T-helper 1 cell treated with Interleukin-12 subunit alpha and Interleukin-12 subunit beta and Interleukin-4 antibody, amounts not matched to agents 30 μg/mL and 1 μg/mL, for 36 hours (primary cell): ENCODE results near the gene PTPRF.
A peak's percentile ranks its signal among the peaks of the same experiment; 100 is the strongest.

ENCODE experiments used
- H3K27ac Mint-ChIP-seq: one replicate; pipeline ENCODE4 v1.8.0; 2021; ENCODE audit warnings: mild to moderate bottlenecking, mixed read lengths
- H3K27me3 Mint-ChIP-seq: one replicate; pipeline ENCODE4 v1.8.0; 2021; ENCODE audit warnings: low read depth, mixed read lengths
- H3K36me3 Mint-ChIP-seq: one replicate; pipeline ENCODE4 v1.8.0; 2021; ENCODE audit warnings: low read depth, mixed read lengths
- H3K4me1 Mint-ChIP-seq: one replicate; pipeline ENCODE4 v1.8.0; 2021; ENCODE audit warnings: low read depth, mixed read lengths
- H3K4me3 Mint-ChIP-seq: one replicate; pipeline ENCODE4 v1.8.0; 2021; ENCODE audit warnings: mild to moderate bottlenecking, moderate library complexity, mixed read lengths
- H3K9me3 Mint-ChIP-seq: one replicate; pipeline ENCODE4 v1.8.0; 2021; ENCODE audit warnings: mixed read lengths

The PTPRF gene

DNA sequence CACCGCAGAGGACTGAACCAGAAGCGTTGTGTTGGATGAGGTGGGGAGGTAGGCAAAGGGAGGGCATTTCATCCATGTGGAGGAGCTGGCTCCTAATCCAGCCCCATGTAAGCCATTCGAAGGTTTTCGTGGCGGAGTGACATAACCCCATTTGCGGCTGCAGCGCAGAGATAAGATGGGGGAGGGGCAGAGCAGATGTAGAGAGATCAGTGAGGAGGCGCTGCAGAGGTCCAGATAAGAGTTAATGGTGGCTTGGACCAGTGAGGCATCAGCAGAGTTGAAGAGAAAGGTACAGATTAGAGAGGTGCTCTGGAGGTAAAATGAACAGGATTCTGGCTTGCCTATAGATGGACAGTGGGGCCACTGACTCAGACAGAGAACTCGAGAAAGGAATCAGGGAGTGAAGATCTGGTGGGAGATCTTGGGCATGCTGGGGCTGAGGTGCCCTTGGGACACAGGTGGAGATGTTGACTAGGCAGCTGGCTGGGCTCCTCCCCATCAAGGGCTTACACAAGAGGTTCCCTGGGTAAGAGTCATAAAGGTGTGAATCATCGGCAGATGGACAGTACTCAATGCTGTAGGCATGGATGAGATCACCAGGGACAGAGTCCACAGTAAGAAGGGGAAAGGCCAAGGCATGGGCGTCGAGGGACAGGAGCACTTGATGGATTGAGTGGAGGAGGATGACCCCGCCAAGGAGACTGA, 7.8 kb upstream of the PTPRF start:
- Mint-ChIP-seq H3K27ac (no peak overlapping the region), H3K27me3 (peaks cover 36% of the 10 kb centered on the region), H3K4me3 (no peak overlapping the region), H3K9me3 (no peaks in the 10 kb centered on the region), H3K4me1 (no peaks in the 10 kb centered on the region), H3K36me3 (no peaks in the 10 kb centered on the region)

DNA sequence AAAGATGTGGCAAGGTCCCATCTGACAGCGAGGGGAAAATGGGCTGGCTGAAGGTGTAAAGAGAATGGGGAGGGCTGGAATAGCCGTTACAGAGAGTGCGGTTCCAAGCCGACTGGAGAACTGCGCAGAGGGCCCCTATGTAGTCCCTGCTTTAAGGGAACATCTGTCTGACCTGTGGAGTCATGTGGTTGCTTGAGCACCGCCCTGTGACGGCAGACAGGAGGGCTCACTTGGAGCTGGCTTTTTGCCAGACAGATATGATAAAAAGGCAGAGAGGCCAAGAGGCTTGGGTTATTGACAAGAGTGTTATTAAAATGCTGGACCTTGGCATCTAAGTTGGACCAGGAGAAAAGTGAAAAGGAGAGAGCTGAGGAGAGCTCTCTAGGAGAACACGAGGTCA, 5.9 kb upstream of the PTPRF start:
- Mint-ChIP-seq H3K27me3 (peaks cover 44% of the 10 kb centered on the region), H3K4me1 (peaks cover 4% of the 10 kb centered on the region), H3K27ac (no peak overlapping the region), H3K4me3 (no peak overlapping the region), H3K36me3 (no peaks in the 10 kb centered on the region), H3K9me3 (no peaks in the 10 kb centered on the region)

DNA sequence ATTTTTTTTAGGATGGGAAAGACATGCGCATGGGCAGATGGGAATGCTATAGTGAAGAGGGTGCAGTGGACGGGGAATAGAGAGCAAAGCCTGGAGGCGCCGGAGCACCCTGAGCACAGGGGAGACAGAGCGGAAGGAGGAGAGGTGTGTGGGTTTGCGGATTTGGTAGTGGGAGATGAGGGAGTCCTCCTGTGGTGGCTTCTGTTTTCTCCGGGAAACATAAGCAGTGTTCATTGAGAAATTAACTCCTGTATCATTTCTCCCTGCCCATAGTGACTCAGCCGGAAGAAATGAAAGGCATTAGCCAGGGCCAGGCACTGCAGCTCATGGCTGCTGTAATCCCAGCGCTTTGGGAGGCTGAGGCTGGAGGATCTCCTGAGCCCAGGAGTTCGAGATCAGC, 4.7 kb upstream of the PTPRF start:
- H3K4me1 Mint-ChIP-seq: peaks cover 10% of the 10 kb centered on the region
- no peaks in the 10 kb centered on the region for H3K36me3 Mint-ChIP-seq
- H3K9me3 Mint-ChIP-seq: no peaks in the 10 kb centered on the region
- H3K27ac Mint-ChIP-seq: no peak overlapping the region
- H3K4me3 Mint-ChIP-seq: no peak overlapping the region
- peaks cover 48% of the 10 kb centered on the region for H3K27me3 Mint-ChIP-seq

DNA sequence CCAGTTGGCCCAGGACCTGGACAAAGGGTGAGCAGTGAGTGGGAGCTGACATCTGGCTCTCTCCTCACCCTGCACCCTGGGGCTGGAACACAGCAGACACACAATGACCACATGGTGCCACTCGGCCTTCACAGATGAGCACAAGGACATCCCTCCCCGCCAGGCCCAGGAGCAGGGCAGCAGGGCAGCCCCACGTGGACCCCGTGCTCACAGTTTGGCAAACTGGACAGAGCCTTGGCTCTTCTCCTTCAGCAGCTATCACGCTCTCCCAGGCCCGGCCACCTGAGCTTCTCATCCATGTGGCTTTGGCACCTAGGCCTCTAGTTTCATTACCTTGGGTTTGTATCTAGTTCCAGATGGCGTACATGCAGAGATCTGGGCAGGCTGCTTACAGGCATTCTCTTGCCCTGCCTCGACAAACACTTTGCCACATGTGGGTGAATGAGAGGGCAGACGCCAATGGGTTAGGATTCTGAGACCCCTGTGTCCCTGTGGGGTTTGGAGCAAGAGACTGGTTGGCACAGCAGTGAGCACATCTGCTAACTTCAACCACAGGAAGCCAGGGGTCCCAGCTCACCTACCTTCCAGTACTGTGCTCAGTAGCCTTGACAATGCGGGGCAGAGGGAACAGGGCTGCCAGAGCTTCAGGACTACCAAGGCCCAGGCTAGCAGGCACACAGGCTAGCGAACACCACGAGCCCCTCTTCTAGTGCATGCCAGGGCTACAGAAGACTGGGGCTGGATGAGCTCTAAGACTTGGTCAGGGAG, 3.4 kb upstream of the PTPRF start:
- H3K9me3 Mint-ChIP-seq: no peaks in the 10 kb centered on the region
- H3K4me1 Mint-ChIP-seq: peaks cover 13% of the 10 kb centered on the region
- peaks cover 2% of the 10 kb centered on the region for H3K36me3 Mint-ChIP-seq
- no peak overlapping the region for H3K27ac Mint-ChIP-seq
- H3K27me3 Mint-ChIP-seq: peaks cover 50% of the 10 kb centered on the region
- H3K4me3 Mint-ChIP-seq: no peak overlapping the region

DNA sequence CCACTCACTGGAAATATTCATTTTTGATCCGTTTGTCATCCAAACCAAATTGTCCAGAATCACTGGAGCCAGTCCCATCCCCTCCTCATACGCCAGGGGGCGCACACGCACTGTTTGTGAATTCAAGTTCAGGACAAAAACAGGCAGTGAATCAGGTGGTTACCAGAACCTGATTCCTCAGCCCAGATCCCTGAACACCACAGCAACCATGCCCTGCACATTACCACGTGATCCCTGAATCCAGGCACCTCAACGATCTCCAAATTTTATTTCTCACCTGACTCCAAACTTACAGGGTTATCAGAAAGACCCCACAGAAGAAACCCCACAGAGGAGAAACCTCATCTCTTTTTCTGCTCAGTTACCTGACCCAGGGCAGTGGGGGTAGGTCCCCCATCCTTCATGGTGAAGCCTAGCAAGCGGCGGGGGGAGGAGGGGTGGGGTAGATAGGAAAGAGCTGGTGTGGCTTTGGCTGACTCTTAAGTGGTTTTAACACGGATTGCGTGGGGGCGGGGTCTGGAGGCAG, 1.4 kb upstream of the PTPRF start:
- Mint-ChIP-seq H3K4me1 (peaks cover 13% of the 10 kb centered on the region), H3K4me3 (peak overlapping the region; percentile 16), H3K36me3 (peaks cover 2% of the 10 kb centered on the region), H3K27me3 (peaks cover 59% of the 10 kb centered on the region), H3K9me3 (no peaks in the 10 kb centered on the region), H3K27ac (no peak overlapping the region)

DNA sequence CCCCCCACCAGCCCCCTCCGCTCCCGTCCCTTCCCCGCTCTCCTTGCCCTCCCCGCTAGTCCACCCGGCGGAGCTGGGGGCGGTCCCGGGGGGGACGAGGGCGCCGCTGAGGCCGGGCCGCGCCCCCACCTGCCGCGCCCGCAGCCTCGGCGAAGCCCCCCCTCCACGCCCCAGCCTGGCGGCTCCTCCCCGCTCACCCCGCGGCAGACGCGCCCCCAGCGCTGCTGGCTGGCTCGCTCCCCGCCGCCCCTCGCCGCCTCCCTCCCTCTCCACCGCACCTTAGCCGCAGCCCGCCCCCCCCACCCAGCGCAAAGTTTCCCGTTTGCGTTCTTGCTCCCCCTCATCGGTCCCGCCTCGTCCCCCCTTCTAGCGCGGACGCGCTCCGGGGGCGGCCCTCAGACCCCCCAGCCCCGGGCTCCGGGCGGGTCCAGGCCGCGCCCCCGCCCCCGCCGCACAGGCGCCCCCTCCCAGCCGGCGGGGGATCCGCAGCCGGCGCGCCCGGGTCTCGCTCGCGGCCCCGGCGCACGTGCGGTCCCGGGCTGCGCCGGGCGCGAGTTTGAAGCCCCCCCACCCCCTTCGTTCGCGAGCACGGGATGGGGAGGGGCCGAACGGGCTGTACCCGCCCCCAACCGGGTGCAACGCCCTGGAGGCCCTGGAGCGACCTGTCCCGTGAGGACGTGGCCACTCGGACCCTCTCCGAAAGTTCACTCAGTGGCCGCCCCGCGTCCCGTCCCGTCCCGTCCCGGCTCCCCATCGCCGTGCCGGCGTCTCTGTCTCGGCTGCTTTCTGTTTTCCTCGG, 623 bp downstream of the PTPRF start:
- Mint-ChIP-seq H3K4me3 (peak overlapping the region; percentile 88), H3K9me3 (no peaks in the 10 kb centered on the region), H3K36me3 (peaks cover 2% of the 10 kb centered on the region), H3K27me3 (peaks cover 58% of the 10 kb centered on the region), H3K27ac (peak overlapping the region; percentile 52), H3K4me1 (peaks cover 13% of the 10 kb centered on the region)

DNA sequence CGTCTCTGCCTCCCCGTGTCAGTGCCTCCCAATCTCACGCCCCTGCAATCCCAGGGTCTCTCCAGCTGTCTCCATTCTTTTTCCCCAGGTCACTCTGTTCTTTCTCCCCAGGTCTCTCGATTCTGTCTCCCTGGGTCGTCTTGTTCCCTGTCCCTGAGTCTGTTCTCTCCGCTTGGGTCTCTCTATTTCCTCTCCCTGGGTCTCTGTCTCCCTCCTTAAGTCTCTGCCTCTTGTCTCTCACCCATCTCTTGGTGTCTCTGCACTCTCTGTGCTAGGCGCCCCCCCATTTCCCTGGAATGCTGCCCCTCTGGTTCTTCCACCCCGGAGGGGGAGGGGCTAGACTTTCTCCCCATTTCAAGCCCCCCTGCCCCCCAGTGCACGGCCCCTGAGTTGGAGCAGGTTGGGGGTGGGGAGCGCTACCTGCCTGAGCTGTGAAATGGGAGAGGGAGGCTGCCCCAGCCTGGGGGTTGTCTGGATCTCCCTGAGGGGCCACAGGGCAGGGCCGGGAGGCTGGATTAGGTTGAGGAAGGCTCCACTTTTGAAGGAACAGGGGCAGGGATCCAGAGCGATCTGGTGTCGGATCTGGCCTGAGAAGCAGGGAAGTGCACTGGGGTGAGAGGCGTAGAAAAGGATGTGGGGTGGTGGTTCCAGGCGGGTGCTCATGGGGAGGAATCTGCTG, 1.4 kb downstream of the PTPRF start:
- Mint-ChIP-seq H3K27me3 (peaks cover 58% of the 10 kb centered on the region), H3K4me1 (peaks cover 13% of the 10 kb centered on the region), H3K27ac (peak overlapping the region; percentile 52), H3K9me3 (no peaks in the 10 kb centered on the region), H3K36me3 (peaks cover 2% of the 10 kb centered on the region), H3K4me3 (peak overlapping the region; percentile 88)

DNA sequence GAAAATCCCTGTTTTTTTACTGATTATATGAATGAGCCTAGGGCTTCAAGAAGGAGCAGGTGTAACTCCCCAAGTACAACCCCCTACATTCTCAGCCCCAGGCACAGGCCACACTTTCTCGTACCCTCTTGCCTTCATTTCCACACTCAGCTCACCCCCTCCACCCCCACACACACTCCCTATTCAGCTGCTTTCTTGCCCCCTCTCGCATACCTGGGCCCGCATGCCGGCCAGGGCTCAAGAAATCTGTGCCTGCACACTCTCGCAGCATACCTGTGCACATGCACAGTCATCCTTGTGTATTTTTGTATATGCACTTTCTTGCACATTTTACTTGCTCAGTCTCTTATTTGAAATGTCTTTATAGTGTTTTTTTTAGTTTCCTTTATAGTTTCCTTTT, 2.0 kb downstream of the PTPRF start:
- peaks cover 13% of the 10 kb centered on the region for H3K4me1 Mint-ChIP-seq
- H3K9me3 Mint-ChIP-seq: no peaks in the 10 kb centered on the region
- H3K27ac Mint-ChIP-seq: no peak overlapping the region
- peaks cover 59% of the 10 kb centered on the region for H3K27me3 Mint-ChIP-seq
- H3K4me3 Mint-ChIP-seq: peak overlapping the region; percentile 88
- H3K36me3 Mint-ChIP-seq: peaks cover 2% of the 10 kb centered on the region

DNA sequence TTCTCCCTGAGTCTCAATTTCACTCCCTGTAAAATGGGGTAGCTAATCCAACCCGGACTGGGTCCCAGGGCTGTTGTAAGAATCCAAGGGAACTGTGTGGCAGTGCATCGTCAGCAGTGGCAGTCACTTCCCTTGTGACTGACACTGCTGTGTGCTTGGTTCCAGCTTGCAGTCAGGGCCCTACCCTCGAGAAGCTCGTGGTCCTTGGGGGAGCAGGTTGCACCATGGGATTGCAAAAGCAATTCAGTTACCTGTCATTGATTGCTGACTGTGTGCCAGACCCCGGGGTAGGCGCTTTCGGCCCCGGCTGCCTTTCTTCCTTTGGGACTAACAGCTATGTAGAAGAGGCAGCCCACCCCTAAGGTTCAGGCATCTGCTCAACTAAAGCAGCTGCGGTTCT, 2.9 kb downstream of the PTPRF start:
- Mint-ChIP-seq H3K27me3 (peaks cover 54% of the 10 kb centered on the region), H3K27ac (no peak overlapping the region), H3K4me3 (no peak overlapping the region), H3K36me3 (peaks cover 2% of the 10 kb centered on the region), H3K9me3 (no peaks in the 10 kb centered on the region), H3K4me1 (peaks cover 13% of the 10 kb centered on the region)

DNA sequence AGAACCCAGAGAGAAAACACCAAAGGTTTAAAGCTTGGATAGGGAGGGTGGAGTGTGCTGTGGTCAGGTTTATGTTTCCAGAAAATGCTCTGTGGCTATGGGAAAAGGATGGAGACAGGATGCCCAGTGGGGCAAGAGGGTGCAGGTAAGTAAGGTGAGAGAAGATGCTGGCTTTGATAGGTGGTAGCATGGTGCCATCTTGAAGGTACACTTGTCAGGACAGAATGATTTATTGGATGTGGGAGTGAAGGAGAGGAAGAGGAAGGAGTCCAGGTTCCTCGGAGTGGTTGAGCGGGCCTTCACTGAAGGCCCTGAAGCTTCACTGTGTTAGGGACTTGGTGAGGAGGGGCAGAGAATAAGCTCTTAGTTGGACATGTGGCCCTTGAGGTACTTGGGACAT, 3.6 kb downstream of the PTPRF start:
- no peaks in the 10 kb centered on the region for H3K9me3 Mint-ChIP-seq
- H3K4me3 Mint-ChIP-seq: no peak overlapping the region
- peaks cover 47% of the 10 kb centered on the region for H3K27me3 Mint-ChIP-seq
- no peak overlapping the region for H3K27ac Mint-ChIP-seq
- H3K36me3 Mint-ChIP-seq: peaks cover 2% of the 10 kb centered on the region
- peaks cover 10% of the 10 kb centered on the region for H3K4me1 Mint-ChIP-seq

DNA sequence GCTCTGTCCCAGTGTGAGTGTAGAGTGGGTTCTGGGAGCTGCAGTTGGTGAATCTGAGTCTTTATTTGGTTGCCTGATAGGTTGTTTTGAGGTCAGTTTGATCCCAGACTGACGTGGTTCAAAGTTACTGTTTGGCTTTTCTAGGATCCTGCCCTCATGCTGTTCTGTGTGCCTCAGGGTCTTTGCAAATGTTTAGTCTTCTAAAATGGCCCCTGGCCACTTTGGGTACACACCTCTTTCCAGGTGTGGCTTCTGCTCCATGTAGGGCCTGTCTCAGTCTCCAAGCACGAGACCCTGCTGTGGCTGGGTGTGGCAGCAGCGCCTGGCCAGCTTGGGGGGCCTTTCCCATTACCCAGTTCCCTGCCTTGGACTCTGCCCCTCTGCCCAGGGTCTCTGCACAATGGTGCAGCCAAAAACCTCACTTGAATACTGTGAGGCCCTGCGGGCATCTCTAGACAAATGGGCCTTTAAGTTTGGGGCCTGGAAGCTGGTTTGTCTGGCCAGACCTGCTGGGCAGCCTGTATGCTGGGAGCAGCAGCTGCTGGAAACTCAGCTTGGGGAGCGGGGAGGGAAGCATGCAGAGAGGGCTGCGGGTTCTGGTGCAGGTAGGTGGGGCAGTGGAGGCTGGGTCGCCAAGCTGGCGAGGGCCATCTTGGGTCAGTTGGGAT, 5.6 kb downstream of the PTPRF start:
- H3K4me1 Mint-ChIP-seq: peaks cover 4% of the 10 kb centered on the region
- H3K4me3 Mint-ChIP-seq: no peak overlapping the region
- H3K9me3 Mint-ChIP-seq: no peaks in the 10 kb centered on the region
- peaks cover 2% of the 10 kb centered on the region for H3K36me3 Mint-ChIP-seq
- peaks cover 33% of the 10 kb centered on the region for H3K27me3 Mint-ChIP-seq
- H3K27ac Mint-ChIP-seq: no peak overlapping the region

DNA sequence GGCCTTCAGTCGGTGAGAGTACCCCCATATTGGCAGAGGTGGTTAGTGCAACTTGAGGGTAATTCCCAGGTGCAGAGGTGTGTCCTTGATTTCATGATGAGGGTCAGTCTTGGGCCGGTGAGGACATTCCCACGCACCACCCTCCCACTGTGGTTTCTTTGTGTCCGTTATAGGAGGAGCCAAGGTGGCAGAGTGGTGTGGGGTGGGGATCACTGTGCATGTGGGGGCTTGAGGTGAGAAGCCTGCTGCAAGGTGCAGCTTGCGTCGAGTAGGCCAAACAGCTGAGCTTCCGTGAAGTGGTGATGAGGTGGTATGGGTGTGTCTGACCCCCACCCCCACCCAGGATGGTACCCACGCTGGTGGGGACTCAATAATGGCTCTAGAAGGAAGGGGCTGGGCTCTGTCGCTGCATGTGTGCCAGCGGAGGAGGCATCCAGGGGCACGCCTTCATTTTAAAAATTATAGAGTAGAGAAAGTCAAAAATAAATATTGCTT, 6.2 kb downstream of the PTPRF start:
- H3K27ac Mint-ChIP-seq: no peak overlapping the region
- no peaks in the 10 kb centered on the region for H3K36me3 Mint-ChIP-seq
- H3K27me3 Mint-ChIP-seq: peaks cover 29% of the 10 kb centered on the region
- H3K9me3 Mint-ChIP-seq: no peaks in the 10 kb centered on the region
- H3K4me1 Mint-ChIP-seq: peaks cover 1% of the 10 kb centered on the region
- H3K4me3 Mint-ChIP-seq: no peak overlapping the region

DNA sequence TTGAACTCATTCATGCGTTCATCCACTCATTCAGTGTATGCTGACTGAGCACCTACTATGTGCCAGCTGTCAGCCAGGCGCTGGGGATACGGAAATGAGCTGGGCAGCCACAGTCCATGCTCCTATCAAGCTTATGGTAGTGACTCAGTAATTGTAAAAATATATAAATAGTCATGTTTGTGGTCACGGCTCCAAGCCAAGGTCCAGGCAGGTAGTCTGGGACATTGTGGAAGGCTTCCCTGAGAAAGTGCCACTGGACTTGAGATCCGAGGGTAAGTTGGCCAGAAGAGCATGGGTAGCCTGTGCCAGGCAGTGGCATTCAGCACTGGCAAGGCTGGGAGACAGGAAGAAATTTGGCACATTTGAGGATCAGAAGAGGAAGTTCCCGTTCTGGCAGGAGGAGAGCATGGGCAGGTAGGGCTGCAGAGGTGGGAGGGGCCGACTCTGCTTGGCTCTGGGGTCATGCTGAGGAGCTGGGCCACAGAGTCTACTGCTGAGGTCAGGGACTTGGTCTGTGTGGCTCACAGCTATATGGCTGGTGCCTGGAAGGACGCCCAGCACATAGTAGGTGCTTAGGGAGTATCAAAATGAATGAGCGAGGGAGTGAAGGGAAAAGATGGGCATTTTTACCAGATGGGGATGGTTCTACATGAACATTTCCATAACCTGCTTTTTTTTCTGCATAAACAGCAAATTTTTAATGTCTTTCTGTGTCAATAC, 6.9 kb downstream of the PTPRF start:
- H3K36me3 Mint-ChIP-seq: no peaks in the 10 kb centered on the region
- no peaks in the 10 kb centered on the region for H3K4me1 Mint-ChIP-seq
- H3K27me3 Mint-ChIP-seq: peaks cover 22% of the 10 kb centered on the region
- H3K9me3 Mint-ChIP-seq: no peaks in the 10 kb centered on the region
- no peak overlapping the region for H3K4me3 Mint-ChIP-seq
- no peak overlapping the region for H3K27ac Mint-ChIP-seq
